DOHH2 (cell line): ENCODE measurements around the gene SNX20.

Experiments used
- H3F3A ChIP-seq: fragments of 200-600 bp; sonication (generic), shearing (Covaris generic); 2 replicates; pipeline ENCODE4 v1.6.0; 2016; ENCODE audit warnings: antibody characterized with exemption, mild to moderate bottlenecking; ENCODE audit not compliant: control insufficient read depth, insufficient read depth
- H3K27ac ChIP-seq: fragments of 200-600 bp; sonication (generic); 2 replicates; pipeline ENCODE4 v1.5.1; 2014; ENCODE audit warnings: low read depth, mild to moderate bottlenecking, low read length, moderate library complexity
- H3K27me3 ChIP-seq: fragments of 200-600 bp; sonication (generic); 2 replicates; pipeline ENCODE4 v1.6.1; 2014; ENCODE audit warnings: mild to moderate bottlenecking, low read length, mixed read lengths; ENCODE audit not compliant: control insufficient read depth
- H3K36me3 ChIP-seq: fragments of 200-600 bp; sonication (generic); 2 replicates; pipeline ENCODE4 v1.6.1; 2014; ENCODE audit warnings: mild to moderate bottlenecking, low read length, moderate library complexity, mixed read lengths; ENCODE audit not compliant: control insufficient read depth
- H3K4me1 ChIP-seq: fragments of 200-600 bp; sonication (generic); 2 replicates; pipeline ENCODE4 v1.6.1; 2014; ENCODE audit warnings: mild to moderate bottlenecking, low read length, mixed read lengths; ENCODE audit not compliant: control insufficient read depth
- H3K4me2 ChIP-seq: fragments of 200-600 bp; sonication (generic); 2 replicates; pipeline ENCODE4 v1.6.0; 2014; ENCODE audit warnings: mild to moderate bottlenecking, low read length, moderate library complexity
- H3K4me3 ChIP-seq: fragments of 200-600 bp; sonication (generic); 2 replicates; pipeline ENCODE4 v1.5.1; 2014; ENCODE audit warnings: mild to moderate bottlenecking, low read length, mixed read lengths
- H3K79me2 ChIP-seq: fragments of 200-600 bp; sonication (generic); 2 replicates; pipeline ENCODE4 v1.6.1; 2014; ENCODE audit warnings: mild to moderate bottlenecking, low read length, mixed read lengths; ENCODE audit not compliant: control insufficient read depth
- H3K9me2 ChIP-seq: fragments of 200-600 bp; sonication (generic); replicated peaks from 2 replicates; pipeline ENCODE4 v1.6.1; 2014; ENCODE audit warnings: mild to moderate bottlenecking, low read length, mixed read lengths; ENCODE audit not compliant: control insufficient read depth
- H3K9me3 ChIP-seq: fragments of 200-600 bp; sonication (generic); 2 replicates; pipeline ENCODE4 v1.6.1; 2014; ENCODE audit warnings: antibody characterized with exemption, low read length, mixed read lengths; ENCODE audit not compliant: control insufficient read depth, insufficient read depth
- H4K20me1 ChIP-seq: fragments of 200-600 bp; sonication (generic); 2 replicates; pipeline ENCODE4 v1.6.0; 2014; ENCODE audit warnings: low read depth, mild to moderate bottlenecking, antibody characterized with exemption, low read length, moderate library complexity; ENCODE audit not compliant: control insufficient read depth, insufficient read depth
- EZH2phosphoT487 ChIP-seq: fragments of 200-600 bp; sonication (generic); IDR thresholded peaks from 2 replicates; pipeline ENCODE4 v1.6.1; 2017; ENCODE audit warnings: borderline replicate concordance, mild to moderate bottlenecking, antibody characterized with exemption, low read length, moderate library complexity, mixed read lengths
- TF ChIP-seq, protein P1 (sequence below): fragments of 200-600 bp; sonication (generic); IDR thresholded peaks from one replicate; pipeline ENCODE4 v1.5.1; 2014; ENCODE audit warnings: antibody characterized with exemption, mild to moderate bottlenecking, low read depth, low read length; ENCODE audit not compliant: poor library complexity, severe bottlenecking

The SNX20 gene

DNA sequence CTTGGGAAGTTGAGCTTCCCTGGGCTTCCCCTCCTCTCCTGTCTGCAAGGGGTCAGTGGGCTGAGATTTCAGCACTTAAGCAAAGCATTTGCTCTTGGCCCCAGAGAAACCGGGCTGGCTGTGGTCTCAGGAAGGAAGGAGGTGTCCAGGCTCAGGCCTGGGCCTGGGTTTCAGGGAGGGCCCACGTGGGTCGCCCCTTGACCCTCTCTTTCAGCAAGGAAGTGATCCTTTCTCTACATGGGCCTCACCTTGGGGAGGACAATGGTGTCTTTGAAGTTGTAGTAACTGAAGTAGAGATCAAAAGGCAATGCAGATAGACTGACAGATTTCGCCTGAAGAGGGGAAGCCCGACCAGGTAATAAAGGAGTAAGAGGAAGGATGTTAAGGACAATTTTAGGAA lies 15.0 kb upstream of the SNX20 start:
- TF ChIP-seq, protein P1, sequence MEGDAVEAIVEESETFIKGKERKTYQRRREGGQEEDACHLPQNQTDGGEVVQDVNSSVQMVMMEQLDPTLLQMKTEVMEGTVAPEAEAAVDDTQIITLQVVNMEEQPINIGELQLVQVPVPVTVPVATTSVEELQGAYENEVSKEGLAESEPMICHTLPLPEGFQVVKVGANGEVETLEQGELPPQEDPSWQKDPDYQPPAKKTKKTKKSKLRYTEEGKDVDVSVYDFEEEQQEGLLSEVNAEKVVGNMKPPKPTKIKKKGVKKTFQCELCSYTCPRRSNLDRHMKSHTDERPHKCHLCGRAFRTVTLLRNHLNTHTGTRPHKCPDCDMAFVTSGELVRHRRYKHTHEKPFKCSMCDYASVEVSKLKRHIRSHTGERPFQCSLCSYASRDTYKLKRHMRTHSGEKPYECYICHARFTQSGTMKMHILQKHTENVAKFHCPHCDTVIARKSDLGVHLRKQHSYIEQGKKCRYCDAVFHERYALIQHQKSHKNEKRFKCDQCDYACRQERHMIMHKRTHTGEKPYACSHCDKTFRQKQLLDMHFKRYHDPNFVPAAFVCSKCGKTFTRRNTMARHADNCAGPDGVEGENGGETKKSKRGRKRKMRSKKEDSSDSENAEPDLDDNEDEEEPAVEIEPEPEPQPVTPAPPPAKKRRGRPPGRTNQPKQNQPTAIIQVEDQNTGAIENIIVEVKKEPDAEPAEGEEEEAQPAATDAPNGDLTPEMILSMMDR, result no peak
- TF ChIP-seq EZH2phosphoT487, result no peak
- Histone ChIP-seq H3K27me3 (peaks cover 35% of the 10 kb centered on the region), H3K4me2 (no peak overlapping the region), H3K79me2 (no peaks in the 10 kb centered on the region), H3F3A (no peaks in the 10 kb centered on the region), H3K4me1 (no peaks in the 10 kb centered on the region), H3K36me3 (no peaks in the 10 kb centered on the region), H3K4me3 (no peak overlapping the region), H3K9me2 (no peaks in the 10 kb centered on the region), H3K9me3 (no peaks in the 10 kb centered on the region), H3K27ac (no peak overlapping the region), H4K20me1 (no peaks in the 10 kb centered on the region)

DNA sequence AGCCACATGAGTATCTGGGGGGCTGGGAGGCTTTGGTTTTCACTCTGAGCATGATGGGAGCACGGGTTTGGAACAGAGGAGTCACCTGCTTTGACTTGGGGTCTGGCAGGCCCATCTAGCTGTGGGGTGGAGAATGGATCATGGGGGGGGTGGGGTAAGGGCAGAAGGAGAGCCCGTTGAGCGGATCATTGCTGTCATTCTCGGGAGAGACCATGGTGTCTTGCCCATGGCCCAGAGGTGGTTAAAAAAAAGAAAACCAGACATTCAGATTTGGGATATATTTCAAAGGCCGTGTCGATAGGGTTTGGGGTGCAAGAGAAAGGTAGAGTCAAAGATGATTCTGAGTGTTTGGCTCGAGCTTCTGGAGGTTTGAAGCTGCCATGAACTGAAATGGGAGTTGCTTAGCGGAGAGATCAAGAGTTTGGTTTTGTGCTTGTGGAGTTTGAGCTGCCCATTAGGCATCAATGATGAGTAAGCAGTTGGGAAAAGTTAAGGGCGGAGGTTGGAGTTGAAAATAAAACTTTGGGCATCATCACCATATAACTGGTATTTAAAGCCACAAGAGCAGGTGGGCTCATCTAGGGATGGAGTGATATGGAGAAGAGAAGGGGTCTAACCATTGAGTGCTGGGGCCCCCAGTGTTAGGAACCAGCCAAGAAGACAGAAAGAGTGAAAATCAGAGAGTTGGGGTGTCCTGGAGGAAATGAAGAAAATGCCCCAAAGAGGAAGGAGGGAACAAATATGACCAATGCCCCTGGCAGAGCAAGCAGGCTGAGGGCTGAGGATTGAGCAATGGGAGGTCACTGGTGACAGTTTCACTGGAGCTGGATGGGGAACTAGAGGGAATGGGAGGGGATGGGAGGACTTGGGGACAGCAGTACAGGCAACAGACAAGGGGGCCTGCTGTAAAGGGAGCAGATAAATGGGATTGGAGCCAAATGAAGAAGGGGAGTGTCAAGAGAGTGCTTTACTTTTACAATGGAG lies 14.2 kb upstream of the SNX20 start:
- Histone ChIP-seq H3K4me3 (no peak overlapping the region), H3F3A (no peaks in the 10 kb centered on the region), H3K27ac (no peak overlapping the region), H4K20me1 (no peaks in the 10 kb centered on the region), H3K9me3 (no peaks in the 10 kb centered on the region), H3K4me2 (no peak overlapping the region), H3K36me3 (no peaks in the 10 kb centered on the region), H3K9me2 (no peaks in the 10 kb centered on the region), H3K27me3 (peaks cover 35% of the 10 kb centered on the region), H3K4me1 (no peaks in the 10 kb centered on the region), H3K79me2 (no peaks in the 10 kb centered on the region)
- TF ChIP-seq EZH2phosphoT487, result no peak
- TF ChIP-seq, protein P1, result no peak

DNA sequence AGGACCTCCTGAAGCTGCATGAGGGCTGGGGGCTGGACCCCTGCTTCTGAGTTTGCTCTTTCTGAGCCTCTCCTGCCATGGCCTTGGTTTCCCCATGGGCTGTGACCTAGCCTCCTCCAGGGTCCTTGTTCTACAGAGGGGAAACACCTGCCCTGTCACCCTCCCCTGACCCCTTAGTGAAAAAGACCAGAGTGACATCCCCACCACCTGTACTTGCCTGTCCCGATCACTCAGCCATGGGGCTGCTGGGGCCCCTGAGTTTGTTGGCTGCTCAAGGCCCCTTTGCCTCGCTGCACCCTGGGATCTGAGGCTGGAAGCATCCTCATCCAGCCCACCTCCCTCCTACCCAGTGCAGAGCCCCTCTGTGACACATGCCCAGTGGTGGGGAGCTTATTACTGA lies 13.1 kb upstream of the SNX20 start:
- Histone ChIP-seq H3K79me2 (no peaks in the 10 kb centered on the region), H3F3A (no peaks in the 10 kb centered on the region), H3K9me3 (no peaks in the 10 kb centered on the region), H3K4me2 (no peak overlapping the region), H4K20me1 (no peaks in the 10 kb centered on the region), H3K27me3 (peaks cover 30% of the 10 kb centered on the region), H3K27ac (no peak overlapping the region), H3K4me3 (no peak overlapping the region), H3K9me2 (no peaks in the 10 kb centered on the region), H3K4me1 (no peaks in the 10 kb centered on the region), H3K36me3 (no peaks in the 10 kb centered on the region)
- TF ChIP-seq, protein P1, result no peak
